Measurements from ENCODE around the gene ALDOA. TPM values are rescaled to one million over a fixed set of nuclear protein-coding genes. Genes with fewer than 3 reads are reported as not detected.

The ALDOA gene
- total RNA-seq, 2 donors from 2014 or later = 857 to 918 TPM

DNA sequence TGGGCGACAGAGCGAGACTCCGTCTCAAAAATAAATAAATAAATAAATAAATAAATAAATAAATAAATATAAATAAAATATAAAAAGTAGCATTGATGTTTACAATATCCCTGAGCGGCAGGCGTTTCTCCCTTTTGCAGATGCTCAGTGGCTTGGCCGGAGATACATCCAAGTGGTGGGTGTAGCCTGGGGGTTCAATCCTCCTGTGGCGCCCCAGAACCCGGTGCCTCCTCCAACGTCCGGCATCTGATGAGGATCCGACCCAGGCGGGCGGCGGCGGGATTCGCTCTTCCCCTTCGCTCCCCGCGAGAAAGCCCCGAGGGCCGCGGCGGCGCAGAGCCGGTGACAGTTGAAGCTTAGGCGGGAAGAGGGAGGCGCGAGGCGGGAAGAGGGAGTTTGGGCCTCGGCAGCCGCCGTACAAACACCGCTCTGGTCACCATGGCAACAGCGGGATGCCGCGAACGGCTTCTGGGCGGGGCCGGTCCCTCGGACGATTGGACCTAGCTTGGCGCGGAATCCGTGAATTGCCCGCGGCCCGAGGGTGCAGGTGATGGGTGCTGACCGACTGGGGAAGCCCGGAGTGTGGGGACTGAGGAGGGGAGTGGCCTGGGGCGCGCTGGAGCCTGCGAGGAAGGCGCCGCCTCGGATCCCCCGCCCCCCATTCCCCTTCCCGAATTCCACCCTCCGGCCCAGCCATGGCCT lies 12.7 kb upstream of the ALDOA start:
- peak; percentile 95 for DNase-seq
- peak; percentile 86 to 91 for ATAC-seq (replicated peaks in 1 of 2)
- Mint-ChIP-seq H3K4me1 (ENCODE audit: low read depth) (peaks cover 38% of the 10 kb centered on the region), H3K9me3 (no peaks in the 10 kb centered on the region), H3K27me3 (ENCODE audit: low read depth) (no peaks in the 10 kb centered on the region), H3K4me3 (peak overlapping the region; percentile 90 to 91), H3K27ac (peak overlapping the region; percentile 83), H3K36me3 (ENCODE audit: insufficient read depth in 2 of 2) (peaks cover 0 to 4% of the 10 kb centered on the region in 2 donors)

DNA sequence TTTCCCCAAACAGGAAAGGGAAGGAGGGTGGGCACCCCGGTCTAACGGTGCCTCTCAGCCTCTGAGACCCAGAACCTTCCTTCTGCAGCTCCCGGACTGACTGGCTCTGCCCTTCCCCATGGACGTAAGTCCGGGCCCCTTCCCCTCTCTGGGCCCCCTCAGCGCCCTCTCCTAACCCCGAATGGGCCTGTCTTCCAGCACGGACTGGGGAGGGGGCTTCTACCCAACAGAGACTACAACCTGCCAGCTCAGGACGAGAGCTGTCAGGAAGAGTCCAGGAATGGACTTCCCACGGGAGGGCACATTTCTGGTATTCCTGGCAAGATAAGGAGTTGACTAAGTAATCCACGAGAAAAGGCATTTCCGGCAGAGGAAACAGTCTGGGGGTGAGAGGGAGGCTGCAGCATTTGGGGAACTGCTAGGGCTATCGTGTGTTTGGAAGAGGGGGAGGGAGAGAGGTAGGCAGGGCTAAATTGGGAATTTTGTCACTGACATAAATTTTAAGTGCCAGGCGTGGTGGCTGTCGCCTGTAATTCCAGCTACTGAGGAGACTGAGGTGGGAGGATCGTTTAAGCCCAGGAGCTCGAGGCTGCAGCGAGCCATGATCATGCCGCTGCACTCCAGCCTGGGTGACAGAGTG lies 12.1 kb upstream of the ALDOA start:
- Mint-ChIP-seq H3K27ac (no peak overlapping the region), H3K4me1 (ENCODE audit: low read depth) (peaks cover 38% of the 10 kb centered on the region), H3K36me3 (ENCODE audit: insufficient read depth in 2 of 2) (peaks cover 0 to 4% of the 10 kb centered on the region in 2 donors), H3K27me3 (ENCODE audit: low read depth) (no peaks in the 10 kb centered on the region), H3K4me3 (peak overlapping the region; percentile 90 to 91), H3K9me3 (no peaks in the 10 kb centered on the region)
- ATAC-seq (replicated peaks in 1 of 2) (peak; percentile 27 to 39), DNase-seq (no peak)

GRCh38 chr16:30054451-30054850 lies 11.1 kb upstream of the ALDOA start:
- Mint-ChIP-seq H3K4me1 (ENCODE audit: low read depth) (peaks cover 38% of the 10 kb centered on the region), H3K4me3 (peak overlapping the region in 1 of 2 donors; percentile 30), H3K27ac (no peak overlapping the region), H3K9me3 (no peaks in the 10 kb centered on the region), H3K27me3 (ENCODE audit: low read depth) (no peaks in the 10 kb centered on the region), H3K36me3 (ENCODE audit: insufficient read depth in 2 of 2) (peaks cover 0 to 4% of the 10 kb centered on the region in 2 donors)
- ATAC-seq (replicated peaks in 1 of 2) (no peak), DNase-seq (no peak)

DNA sequence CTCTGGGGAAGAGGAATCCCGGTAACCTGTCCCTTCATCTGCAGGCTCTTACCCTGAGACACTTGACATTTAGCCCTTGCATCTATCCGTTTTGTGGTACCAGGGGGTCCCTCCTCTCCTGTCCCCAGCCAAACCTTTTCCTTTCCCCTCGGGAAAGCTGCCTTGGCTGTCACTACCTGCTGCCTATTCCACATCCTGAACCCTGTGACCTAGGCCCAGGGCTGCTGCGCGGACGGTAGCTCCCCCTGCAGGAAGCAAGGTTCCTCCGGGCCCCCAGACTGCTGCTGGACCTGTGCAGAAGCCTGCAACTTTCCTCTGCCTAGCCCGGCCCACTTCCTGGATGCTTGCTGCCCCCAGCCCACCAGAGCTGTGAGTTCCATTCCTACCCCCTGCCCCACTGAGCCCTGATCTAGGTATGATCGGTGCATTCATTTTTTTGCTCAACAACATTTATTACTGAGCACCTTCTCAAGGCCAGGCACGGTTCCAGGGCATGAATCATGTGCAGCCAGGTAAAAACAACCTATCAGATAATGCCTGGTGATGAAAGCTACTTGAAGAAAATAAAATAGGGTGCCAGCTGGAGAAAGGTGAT lies 10.5 kb upstream of the ALDOA start:
- Mint-ChIP-seq H3K27ac (no peak overlapping the region), H3K4me3 (peak overlapping the region; percentile 30 to 48)

DNA sequence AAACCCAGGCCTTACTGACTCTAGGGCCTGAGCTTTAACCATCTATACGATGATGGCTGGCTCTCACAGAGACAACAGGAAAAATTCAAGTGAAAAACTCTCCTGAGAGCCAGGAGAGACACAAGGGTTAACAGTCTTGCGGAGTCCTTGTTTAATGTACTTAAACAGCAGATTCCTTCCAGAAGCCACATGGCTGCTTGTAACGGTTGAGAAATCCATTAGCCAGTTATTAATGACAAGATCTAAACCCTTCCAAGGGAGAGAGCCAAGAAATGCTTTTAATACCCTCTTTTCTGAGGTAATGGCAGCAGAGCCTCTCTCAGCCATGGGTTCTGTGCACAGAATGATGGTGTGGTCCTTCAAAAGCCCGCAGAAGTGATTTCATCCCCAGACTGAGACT lies 5.2 kb upstream of the ALDOA start:
- ATAC-seq (replicated peaks in 1 of 2) = no peak
- DNase-seq = no peak
- Mint-ChIP-seq H3K27ac (no peak overlapping the region), H3K27me3 (ENCODE audit: low read depth) (no peaks in the 10 kb centered on the region), H3K9me3 (no peaks in the 10 kb centered on the region), H3K4me1 (ENCODE audit: low read depth) (peaks cover 15% of the 10 kb centered on the region), H3K36me3 (ENCODE audit: insufficient read depth in 2 of 2) (peaks cover 3 to 4% of the 10 kb centered on the region in 2 donors), H3K4me3 (no peak overlapping the region)

More for the DNA sequence above, 10.5 kb upstream of the ALDOA start:
- no peaks in the 10 kb centered on the region for H3K27me3 Mint-ChIP-seq (ENCODE audit: low read depth)
- H3K4me1 Mint-ChIP-seq (ENCODE audit: low read depth) = peaks cover 38% of the 10 kb centered on the region
- H3K9me3 Mint-ChIP-seq = no peaks in the 10 kb centered on the region
- ATAC-seq (replicated peaks in 1 of 2) (peak; percentile 72 to 73), DNase-seq (peak; percentile 66 to 73)
- peaks cover 0 to 4% of the 10 kb centered on the region in 2 donors for H3K36me3 Mint-ChIP-seq (ENCODE audit: insufficient read depth in 2 of 2)

- H3K27ac Mint-ChIP-seq = no peak overlapping the region
- ATAC-seq (replicated peaks in 1 of 2) (no peak), DNase-seq (no peak)
- H3K27me3 Mint-ChIP-seq (ENCODE audit: low read depth) = no peaks in the 10 kb centered on the region
- no peak overlapping the region for H3K4me3 Mint-ChIP-seq
- H3K36me3 Mint-ChIP-seq (ENCODE audit: insufficient read depth in 2 of 2) = peaks cover 4 to 6% of the 10 kb centered on the region in 2 donors
- H3K4me1 Mint-ChIP-seq (ENCODE audit: low read depth) = peaks cover 10% of the 10 kb centered on the region
- H3K9me3 Mint-ChIP-seq = no peaks in the 10 kb centered on the region
Observed at GRCh38 chr16:30060836-30061554, 4.6 kb upstream of the ALDOA start.

- peak overlapping the region; percentile 99 to 100 for H3K4me3 Mint-ChIP-seq
- ATAC-seq (replicated peaks in 1 of 2) = no peak
- H3K27ac Mint-ChIP-seq = peak overlapping the region; percentile 99
Observed at GRCh38 chr16:30063278-30063892, 2.2 kb upstream of the ALDOA start.

GRCh38 chr16:30063893-30064728 lies 1.4 kb upstream of the ALDOA start:
- Mint-ChIP-seq H3K4me1 (ENCODE audit: low read depth) (peaks cover 32% of the 10 kb centered on the region), H3K9me3 (no peaks in the 10 kb centered on the region), H3K4me3 (peak overlapping the region; percentile 99 to 100), H3K27me3 (ENCODE audit: low read depth) (no peaks in the 10 kb centered on the region), H3K27ac (peak overlapping the region; percentile 99), H3K36me3 (ENCODE audit: insufficient read depth in 2 of 2) (peaks cover 18 to 27% of the 10 kb centered on the region in 2 donors)
- peak; percentile 28 to 42 for ATAC-seq (replicated peaks in 1 of 2)
- DNase-seq = peak; percentile 76 to 81

More at GRCh38 chr16:30063278-30063892, 2.2 kb upstream of the ALDOA start:
- Mint-ChIP-seq H3K27me3 (ENCODE audit: low read depth) (no peaks in the 10 kb centered on the region), H3K4me1 (ENCODE audit: low read depth) (peaks cover 25% of the 10 kb centered on the region), H3K9me3 (no peaks in the 10 kb centered on the region), H3K36me3 (ENCODE audit: insufficient read depth in 2 of 2) (peaks cover 15 to 20% of the 10 kb centered on the region in 2 donors)
- no peak for DNase-seq

DNA sequence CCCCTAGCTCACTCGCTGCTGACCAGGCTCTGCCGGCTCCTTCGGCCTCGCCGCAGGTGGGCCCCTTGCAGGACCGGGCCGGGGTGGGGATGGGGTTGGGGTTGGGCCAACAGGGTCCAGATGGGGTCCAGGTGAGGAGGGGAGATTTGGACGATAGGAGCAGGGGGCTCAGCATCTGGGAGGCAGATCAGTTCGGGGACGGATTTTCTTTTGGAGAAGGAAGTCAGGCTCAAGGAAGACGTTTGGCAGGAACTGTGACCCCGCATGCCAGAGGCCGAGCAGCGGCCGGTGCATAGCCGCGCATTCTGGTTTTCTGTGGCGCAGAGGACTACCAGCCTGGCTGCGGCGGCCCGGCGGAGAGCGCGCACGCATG lies 845 bp upstream of the ALDOA start:
- Mint-ChIP-seq H3K4me3 (peak overlapping the region; percentile 99 to 100), H3K4me1 (ENCODE audit: low read depth) (peaks cover 39% of the 10 kb centered on the region), H3K36me3 (ENCODE audit: insufficient read depth in 2 of 2) (peaks cover 22 to 34% of the 10 kb centered on the region in 2 donors), H3K27me3 (ENCODE audit: low read depth) (no peaks in the 10 kb centered on the region), H3K27ac (peak overlapping the region; percentile 94), H3K9me3 (no peaks in the 10 kb centered on the region)
- ATAC-seq (replicated peaks in 1 of 2) (no peak), DNase-seq (no peak)

DNA sequence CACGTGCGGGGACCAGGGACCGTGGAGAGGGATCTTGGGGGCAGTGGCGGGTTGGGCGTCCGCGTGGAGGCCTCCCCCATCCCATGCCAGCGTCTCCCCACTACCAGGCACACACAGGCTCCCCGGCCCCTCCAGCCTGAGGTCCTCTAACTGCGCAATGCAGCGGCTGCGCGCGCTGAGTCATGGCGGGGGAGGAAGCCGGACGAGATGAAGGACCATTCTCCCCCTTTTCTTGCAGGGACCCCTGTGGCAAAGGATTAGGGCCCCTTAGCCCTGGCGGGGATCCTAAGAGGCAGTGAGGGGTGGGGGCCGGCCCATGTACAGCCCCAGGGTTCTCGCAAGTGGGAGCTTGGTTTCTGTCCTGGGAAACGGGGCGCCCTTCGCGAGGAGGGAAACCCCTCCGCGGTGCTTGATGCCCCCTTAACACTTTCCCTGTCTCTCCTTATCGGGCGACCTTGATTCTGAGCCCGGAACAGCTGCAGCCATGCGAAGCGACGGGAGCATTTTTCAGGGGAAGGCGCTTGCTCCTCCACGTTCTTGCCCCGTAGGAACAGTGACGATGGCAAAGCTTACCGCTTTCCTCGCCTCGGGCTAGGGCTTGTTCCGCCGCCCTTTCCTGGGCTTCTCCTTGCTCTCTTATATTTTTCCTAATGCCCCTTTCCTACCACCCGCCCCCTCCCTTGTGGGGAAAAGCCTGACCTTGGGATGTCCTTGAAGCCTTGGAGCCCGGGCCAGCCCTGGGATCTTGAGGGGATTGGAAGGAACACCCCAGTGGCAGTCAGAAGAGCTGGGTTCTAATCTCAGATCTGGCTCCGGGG lies 592 bp downstream of the ALDOA start:
- H3K9me3 Mint-ChIP-seq = no peaks in the 10 kb centered on the region
- peak; percentile 1 to 10 for ATAC-seq (replicated peaks in 1 of 2)
- DNase-seq = peak; percentile 61 to 63

DNA sequence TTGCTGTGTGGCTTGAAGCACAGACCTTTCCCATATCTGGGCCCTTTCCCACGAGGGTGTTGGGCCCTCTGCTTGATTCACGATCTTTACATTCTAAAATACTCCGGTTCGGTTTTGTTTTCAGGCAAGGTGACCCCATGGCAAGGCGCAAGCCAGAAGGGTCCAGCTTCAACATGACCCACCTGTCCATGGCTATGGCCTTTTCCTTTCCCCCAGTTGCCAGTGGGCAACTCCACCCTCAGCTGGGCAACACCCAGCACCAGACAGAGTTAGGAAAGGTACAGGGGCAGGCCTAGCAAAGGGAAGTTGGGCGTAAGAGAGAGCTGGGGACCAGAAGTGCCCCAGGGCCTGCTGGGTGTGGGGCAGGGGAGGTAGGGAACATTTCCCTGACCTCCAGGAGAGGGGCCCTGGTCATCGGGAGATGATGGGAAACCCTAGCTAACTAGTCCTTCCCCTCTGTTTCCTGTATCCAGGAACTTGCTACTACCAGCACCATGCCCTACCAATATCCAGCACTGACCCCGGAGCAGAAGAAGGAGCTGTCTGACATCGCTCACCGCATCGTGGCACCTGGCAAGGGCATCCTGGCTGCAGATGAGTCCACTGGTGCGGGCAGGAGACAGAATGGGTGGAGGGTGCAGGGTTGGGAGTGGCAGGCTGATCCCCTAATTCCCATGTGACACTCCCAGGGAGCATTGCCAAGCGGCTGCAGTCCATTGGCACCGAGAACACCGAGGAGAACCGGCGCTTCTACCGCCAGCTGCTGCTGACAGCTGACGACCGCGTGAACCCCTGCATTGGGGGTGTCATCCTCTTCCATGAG lies 1.4 kb downstream of the ALDOA start:
- peaks cover 45% of the 10 kb centered on the region for H3K4me1 Mint-ChIP-seq (ENCODE audit: low read depth)
- H3K4me3 Mint-ChIP-seq = peak overlapping the region; percentile 99 to 100
- peak overlapping the region; percentile 89 for H3K27ac Mint-ChIP-seq
- ATAC-seq (replicated peaks in 1 of 2) = no peak
- peaks cover 24 to 41% of the 10 kb centered on the region in 2 donors for H3K36me3 Mint-ChIP-seq (ENCODE audit: insufficient read depth in 2 of 2)
- no peaks in the 10 kb centered on the region for H3K9me3 Mint-ChIP-seq
- no peak for DNase-seq
- no peaks in the 10 kb centered on the region for H3K27me3 Mint-ChIP-seq (ENCODE audit: low read depth)

More for the DNA sequence above, 592 bp downstream of the ALDOA start:
- H3K27me3 Mint-ChIP-seq (ENCODE audit: low read depth) = no peaks in the 10 kb centered on the region
- H3K36me3 Mint-ChIP-seq (ENCODE audit: insufficient read depth in 2 of 2) = peaks cover 24 to 40% of the 10 kb centered on the region in 2 donors
- peak overlapping the region; percentile 99 to 100 for H3K4me3 Mint-ChIP-seq
- peak overlapping the region; percentile 89 for H3K27ac Mint-ChIP-seq
- H3K4me1 Mint-ChIP-seq (ENCODE audit: low read depth) = peaks cover 43% of the 10 kb centered on the region

Measured in activated T-cell treated with anti-CD3 and anti-CD28 coated beads, Interleukin-2, amount 50 U/mL, for 72 hours (primary cell).